Astrocyte (in vitro differentiated cells and primary cell): ENCODE data around the gene CCSER1. TPM values are rescaled to one million over a fixed set of nuclear protein-coding genes. Genes with fewer than 3 reads are reported as not detected.

ENCODE experiments used
- DNase-seq: peaks from one replicate; pipeline ENCODE4 v3.0.0-alpha.2; 2010; ENCODE audit warnings: low read depth
- FAIRE-seq: peaks from 2 replicates; lab custom pipeline; 2011; peaks lifted over from hg19 to GRCh38; lab: Jason Lieb, UNC
- H2AFZ ChIP-seq: 2 replicates; pipeline ENCODE4 v1.6.0; 2012; ENCODE audit warnings: low read depth, low read length, inconsistent platforms
- H3K27ac ChIP-seq: 2 replicates; pipeline ENCODE4 v1.5.1; 2011; ENCODE audit warnings: low read depth, low read length, inconsistent platforms
- H3K27me3 ChIP-seq: 2 replicates; pipeline ENCODE4 v1.6.0; 2011; ENCODE audit warnings: low read length, inconsistent platforms; ENCODE audit not compliant: insufficient read depth
- H3K36me3 ChIP-seq: 2 replicates; pipeline ENCODE4 v1.5.1; 2011; ENCODE audit warnings: low read length, inconsistent platforms; ENCODE audit not compliant: insufficient read depth
- H3K4me1 ChIP-seq: 2 replicates; pipeline ENCODE4 v1.5.1; 2011; ENCODE audit warnings: low read length, inconsistent platforms; ENCODE audit not compliant: insufficient read depth
- H3K4me2 ChIP-seq: 2 replicates; pipeline ENCODE4 v1.6.0; 2012; ENCODE audit warnings: low read length, inconsistent platforms
- H3K4me3 ChIP-seq: 2 replicates; pipeline ENCODE4 v1.5.1; 2011; ENCODE audit warnings: low read depth, mild to moderate bottlenecking, low read length, inconsistent platforms; ENCODE audit not compliant: insufficient read depth
- H3K79me2 ChIP-seq: 2 replicates; pipeline ENCODE4 v1.6.0; 2012; ENCODE audit warnings: mild to moderate bottlenecking, low read length, inconsistent platforms; ENCODE audit not compliant: insufficient read depth
- H3K9ac ChIP-seq: 2 replicates; pipeline ENCODE4 v1.6.0; 2012; ENCODE audit warnings: mild to moderate bottlenecking, low read length, inconsistent platforms
- H3K9me3 ChIP-seq: 2 replicates; pipeline ENCODE4 v1.5.1; 2012; ENCODE audit warnings: low read depth, mild to moderate bottlenecking, low read length, inconsistent platforms; ENCODE audit not compliant: insufficient read depth
- H4K20me1 ChIP-seq: 2 replicates; pipeline ENCODE4 v1.6.0; 2012; ENCODE audit warnings: low read length, inconsistent platforms; ENCODE audit not compliant: insufficient read depth
- H3K27ac Mint-ChIP-seq: one replicate; pipeline ENCODE4 v1.8.0; 2021; ENCODE audit warnings: mild to moderate bottlenecking, mixed read lengths; ENCODE audit not compliant: unreplicated experiment
- H3K27me3 Mint-ChIP-seq: one replicate; pipeline ENCODE4 v1.8.0; 2021; ENCODE audit warnings: low read depth, mixed read lengths; ENCODE audit not compliant: unreplicated experiment
- H3K36me3 Mint-ChIP-seq: one replicate; pipeline ENCODE4 v1.8.0; 2021; ENCODE audit warnings: low read depth, mixed read lengths; ENCODE audit not compliant: unreplicated experiment
- H3K4me1 Mint-ChIP-seq: one replicate; pipeline ENCODE4 v1.8.0; 2021; ENCODE audit warnings: low read depth, mixed read lengths; ENCODE audit not compliant: unreplicated experiment
- H3K4me3 Mint-ChIP-seq: one replicate; pipeline ENCODE4 v1.8.0; 2021; ENCODE audit warnings: mild to moderate bottlenecking, moderate library complexity, mixed read lengths; ENCODE audit not compliant: unreplicated experiment
- H3K9me3 Mint-ChIP-seq: one replicate; pipeline ENCODE4 v1.8.0; 2021; ENCODE audit warnings: mild to moderate bottlenecking, mixed read lengths; ENCODE audit not compliant: unreplicated experiment
- CTCF ChIP-seq: IDR thresholded peaks from 2 replicates; pipeline ENCODE4 v1.5.1; 2011; ENCODE audit warnings: low read depth, mild to moderate bottlenecking, inconsistent platforms, low read length, moderate library complexity; ENCODE audit not compliant: insufficient read depth
- EZH2 ChIP-seq: IDR thresholded peaks from 2 replicates; pipeline ENCODE4 v1.6.1; 2012; ENCODE audit warnings: mild to moderate bottlenecking, low read length, inconsistent platforms; ENCODE audit not compliant: insufficient read depth
- total RNA-seq: library from RNA; stranded (reverse); gene quantifications from 2 replicates; pipeline ENCODE4 v1.2.1, GENCODE V29; 2021

The CCSER1 gene
- total RNA-seq, 1 donor from 2014 or later = 2.2 TPM

DNA sequence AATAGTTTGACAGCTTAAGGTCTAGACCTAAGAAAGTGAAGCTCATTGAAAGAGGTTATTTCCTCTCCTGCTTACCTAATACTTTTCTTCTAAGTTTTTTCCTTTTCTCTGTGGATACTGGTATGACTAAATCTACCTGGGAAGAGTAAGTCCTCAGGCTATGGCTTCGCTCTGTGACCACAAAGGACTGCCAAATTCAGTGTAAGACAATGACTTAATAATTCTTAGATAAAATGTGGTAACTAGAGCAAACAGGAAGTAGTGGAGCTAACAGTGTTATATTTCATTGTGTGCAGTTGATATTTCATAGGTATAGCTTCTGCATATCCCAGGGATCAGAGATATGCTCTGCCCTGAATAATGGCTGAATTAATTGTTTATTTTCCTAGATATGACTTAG, 418.9 kb downstream of the CCSER1 start:
- Mint-ChIP-seq H3K36me3 (no peaks in the 10 kb centered on the region), H3K9me3 (no peaks in the 10 kb centered on the region), H3K27me3 (no peaks in the 10 kb centered on the region), H3K4me3 (no peak overlapping the region), H3K27ac (no peak overlapping the region), H3K4me1 (no peaks in the 10 kb centered on the region)
- H3K4me1 ChIP-seq = no peaks in the 10 kb centered on the region
- H3K79me2 ChIP-seq = no peaks in the 10 kb centered on the region
- TF ChIP-seq EZH2 (no peak), CTCF (no peak)
- FAIRE-seq (no peak), DNase-seq (no peak)
- no peak overlapping the region for H3K9ac ChIP-seq
- H3K27ac ChIP-seq = no peak overlapping the region
- no peak overlapping the region for H3K4me2 ChIP-seq
- H3K36me3 ChIP-seq = no peaks in the 10 kb centered on the region
- H3K4me3 ChIP-seq = no peak overlapping the region
- H4K20me1 ChIP-seq = no peaks in the 10 kb centered on the region
- H2AFZ ChIP-seq = no peak overlapping the region
- no peaks in the 10 kb centered on the region for H3K9me3 ChIP-seq
- H3K27me3 ChIP-seq = no peaks in the 10 kb centered on the region

- Histone ChIP-seq H3K4me1 (no peaks in the 10 kb centered on the region), H3K27me3 (no peaks in the 10 kb centered on the region), H3K79me2 (no peaks in the 10 kb centered on the region), H3K9ac (no peak overlapping the region), H4K20me1 (no peaks in the 10 kb centered on the region), H2AFZ (no peak overlapping the region), H3K9me3 (no peaks in the 10 kb centered on the region), H3K4me2 (no peak overlapping the region), H3K4me3 (no peak overlapping the region), H3K27ac (no peak overlapping the region), H3K36me3 (no peaks in the 10 kb centered on the region)
- no peak for TF ChIP-seq CTCF
- no peak for TF ChIP-seq EZH2
- no peak overlapping the region for H3K4me3 Mint-ChIP-seq
- DNase-seq (no peak), FAIRE-seq (no peak)
- no peaks in the 10 kb centered on the region for H3K27me3 Mint-ChIP-seq
- no peak overlapping the region for H3K27ac Mint-ChIP-seq
- no peaks in the 10 kb centered on the region for H3K36me3 Mint-ChIP-seq
- no peaks in the 10 kb centered on the region for H3K9me3 Mint-ChIP-seq
- no peaks in the 10 kb centered on the region for H3K4me1 Mint-ChIP-seq
Measured at GRCh38 chr4:90570615-90571014, 443.4 kb downstream of the CCSER1 start.

- Mint-ChIP-seq H3K27me3 (no peaks in the 10 kb centered on the region), H3K4me1 (peaks cover 2% of the 10 kb centered on the region), H3K36me3 (no peaks in the 10 kb centered on the region), H3K4me3 (no peak overlapping the region), H3K27ac (no peak overlapping the region), H3K9me3 (no peaks in the 10 kb centered on the region)
- H3K27ac ChIP-seq = no peak overlapping the region
- no peaks in the 10 kb centered on the region for H3K36me3 ChIP-seq
- TF ChIP-seq CTCF = no peak
- TF ChIP-seq EZH2 = no peak
- H4K20me1 ChIP-seq = no peaks in the 10 kb centered on the region
- DNase-seq (no peak), FAIRE-seq (no peak)
- H3K9me3 ChIP-seq = no peaks in the 10 kb centered on the region
- no peak overlapping the region for H2AFZ ChIP-seq
- no peak overlapping the region for H3K9ac ChIP-seq
- no peaks in the 10 kb centered on the region for H3K4me1 ChIP-seq
- no peak overlapping the region for H3K4me2 ChIP-seq
- no peaks in the 10 kb centered on the region for H3K27me3 ChIP-seq
- H3K79me2 ChIP-seq = no peaks in the 10 kb centered on the region
- H3K4me3 ChIP-seq = no peak overlapping the region
Measured at GRCh38 chr4:90572996-90573395, 445.8 kb downstream of the CCSER1 start.
